Left cardiac atrium (tissue), 4 donors: ENCODE data around the gene ESPN. TPM values are rescaled to one million over a fixed set of nuclear protein-coding genes. Genes with fewer than 3 reads are reported as not detected.

Experiments used
- ATAC-seq, 2 donors: fragments of 200-7000 bp; cut with Tn5 transposase; one replicate each; pipeline ENCODE4 v1.9.1; 2020; ENCODE audit warnings: mild to moderate bottlenecking in 2 of 2, moderate library complexity in 2 of 2
- DNase-seq: peaks from one replicate; pipeline ENCODE4 v3.0.0-alpha.2; 2020
- intact Hi-C, 2 donors: fragments of 100-400 bp; cut with DNase I; formaldehyde crosslinking; loops; one replicate each; pipeline versions ENCODE4 v1.14.1 to v1.15.1; 2022 to 2023
- total RNA-seq, 2 donors: library from RNA; stranded (reverse); fragmentation: NEBNext Ultra II Directional; extraction: Animal tissue kit (Norgen Biotek cat#: 25700); gene quantifications; one replicate each; pipeline ENCODE4 v1.2.1, GENCODE V29; 2021
- donor health status: DM: no; HTN: yes; CAD: no.
- donor health status: DM: no; HTN: yes; CAD: no; lungs with severe emphysema.
- donor health status: DM: yes; HTN: yes; CAD: no.
- donor health status: Dilated cardiomyopathy.

Gene ESPN
- total RNA-seq, 2 donors from 2014 or later: 0.42 to 0.44 TPM

DNA sequence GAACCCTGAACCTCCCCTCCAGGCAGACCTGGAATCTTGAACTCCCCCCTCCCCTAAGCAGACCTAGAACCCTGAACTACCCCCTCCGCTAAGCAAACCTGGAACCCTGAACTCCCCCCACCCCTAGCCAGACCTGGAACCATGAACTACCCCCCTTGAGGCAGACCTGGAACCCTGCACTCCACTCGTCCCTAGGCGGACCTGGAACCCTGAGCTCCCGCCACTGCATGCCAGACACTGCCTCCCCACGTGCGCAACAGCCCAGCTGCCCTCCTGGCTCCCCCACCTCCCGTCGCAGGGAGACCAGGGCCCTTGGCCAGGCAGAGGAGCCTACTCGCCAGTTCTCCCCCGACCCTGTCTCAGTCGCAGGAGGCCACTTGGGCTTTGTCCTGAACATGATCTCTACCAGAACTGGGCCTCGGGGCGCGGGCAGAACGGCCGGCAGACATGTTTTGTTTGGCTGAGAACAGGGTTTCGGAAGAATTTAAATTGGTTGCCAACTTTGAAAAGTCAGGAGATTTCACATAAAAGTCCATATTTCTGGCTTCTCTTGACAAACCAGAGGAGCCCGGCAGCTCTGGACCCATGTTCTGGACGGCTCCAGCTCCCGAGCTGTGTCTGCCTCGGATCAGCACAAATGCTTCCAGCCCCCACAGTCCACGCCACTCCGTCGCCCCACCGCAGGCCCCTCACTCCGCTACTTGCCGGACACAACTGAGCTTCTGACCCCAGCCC, 76.1 kb downstream of the ESPN start:
- intact Hi-C loops: no loop called here
- DNase-seq: no peak
- peak in 1 of 2 donors; percentile 45 for ATAC-seq

GRCh38 chr1:6501279-6501813, 76.8 kb downstream of the ESPN start:
- DNase-seq (no peak), ATAC-seq (no peak)
- intact Hi-C loops: no loop called here

GRCh38 chr1:6502000-6502891, 77.7 kb downstream of the ESPN start:
- DNase-seq (peak; percentile 76), ATAC-seq (peak; percentile 64 to 75)
- intact Hi-C loops: no loop called here

DNA sequence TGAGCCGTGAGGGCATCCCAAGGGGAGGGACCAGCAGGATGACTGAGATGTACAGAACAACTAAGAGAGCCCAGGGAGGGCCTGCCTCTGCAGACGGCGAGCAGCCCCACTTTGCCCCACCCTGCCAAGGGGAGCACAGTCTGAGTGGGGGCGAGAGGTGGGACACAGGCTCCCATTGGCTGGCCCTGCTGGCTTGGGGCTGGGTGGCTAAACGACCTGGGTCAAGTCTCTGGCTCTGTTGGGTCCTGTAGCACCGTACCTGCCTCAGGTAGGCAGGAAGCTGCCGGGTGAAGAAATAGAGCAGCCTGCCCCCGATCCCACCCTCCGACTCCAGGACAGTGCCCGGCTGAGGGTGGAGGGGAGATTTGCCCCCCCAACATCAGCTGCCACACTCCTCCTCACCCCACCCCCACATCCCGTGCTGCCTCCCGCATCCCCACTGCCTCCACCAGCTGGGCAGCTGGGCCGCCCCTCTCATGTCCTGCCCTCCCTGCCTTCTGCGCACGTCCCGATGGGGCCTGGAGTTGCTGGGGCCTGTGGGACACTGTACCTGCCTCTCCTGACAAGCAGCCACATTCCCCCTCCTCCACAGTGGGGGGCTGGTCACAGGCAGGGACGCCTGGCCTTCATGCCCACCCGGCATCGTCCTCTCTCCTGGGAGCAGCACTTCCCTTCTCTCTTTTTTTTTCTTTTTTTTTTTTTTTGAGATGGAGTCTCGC, 79.5 kb downstream of the ESPN start:
- intact Hi-C loops: no loop called here
- no peak for DNase-seq

DNA sequence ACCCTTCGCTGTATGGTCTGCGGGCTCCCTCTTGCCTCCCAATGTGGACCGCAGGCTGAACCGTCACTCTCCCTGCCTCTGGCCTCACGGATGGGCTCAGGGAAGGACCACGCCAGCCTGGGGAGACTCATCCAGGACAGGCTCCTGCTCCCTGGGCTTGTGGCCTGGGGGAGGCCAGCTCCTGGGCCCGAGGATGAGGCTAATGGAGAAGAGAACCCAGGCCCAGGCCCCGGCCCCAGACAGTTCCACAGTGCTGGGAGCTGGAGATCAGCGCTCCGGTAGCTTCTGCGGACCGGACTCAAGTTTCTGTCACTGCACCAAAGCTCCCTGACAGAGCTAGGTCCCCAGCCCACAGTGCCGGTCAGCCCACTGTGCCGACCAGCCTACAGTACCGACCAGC, 80.3 kb downstream of the ESPN start:
- DNase-seq: no peak

More for the DNA sequence above, 79.5 kb downstream of the ESPN start:
- no peak for ATAC-seq

DNA sequence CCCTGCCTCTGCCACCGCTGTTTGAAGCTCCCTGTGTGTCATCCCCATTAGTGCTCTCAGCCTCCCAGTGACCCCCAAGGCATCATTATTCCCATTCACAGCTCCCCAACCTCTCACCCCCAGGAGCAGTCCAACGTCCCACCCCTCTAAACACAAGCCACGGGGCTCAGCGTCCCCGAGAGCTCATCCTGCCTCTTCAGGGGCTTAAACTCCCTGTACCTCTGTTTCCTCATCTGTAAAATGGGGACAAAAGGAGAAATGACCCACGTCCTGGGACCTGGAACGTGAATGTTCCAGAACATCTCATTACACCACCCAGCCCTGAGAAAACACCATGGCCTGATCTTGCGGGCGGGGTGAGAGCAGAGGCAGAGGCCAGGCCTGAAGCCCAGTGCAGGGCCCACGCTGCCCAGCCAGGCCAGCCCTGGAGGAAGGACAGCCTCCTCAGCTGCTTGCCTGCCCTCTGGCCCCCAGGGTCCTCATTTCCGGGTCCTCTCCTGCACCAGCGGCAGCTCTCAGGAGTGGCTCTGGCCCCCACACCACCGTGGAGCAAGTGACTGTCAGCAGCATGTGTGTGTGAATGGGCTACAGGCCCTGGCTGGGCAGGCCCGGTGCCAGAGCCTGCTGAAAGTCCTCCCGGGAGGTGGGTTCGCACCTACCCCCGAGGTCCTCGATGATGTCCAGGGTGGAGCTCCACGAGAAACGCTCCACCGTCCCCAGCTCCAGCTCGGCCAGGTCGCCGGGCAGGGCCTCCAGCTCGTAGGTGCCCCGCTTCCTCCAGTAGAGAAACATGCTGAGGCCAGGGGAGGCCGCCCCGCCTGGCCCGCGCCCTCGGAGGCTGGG, 81.0 kb downstream of the ESPN start:
- DNase-seq: no peak
- no peak for ATAC-seq
- intact Hi-C loops: no loop called here

More for the DNA sequence above, 80.3 kb downstream of the ESPN start:
- intact Hi-C loops: no loop called here
- ATAC-seq: no peak

GRCh38 chr1:6506210-6507036, 81.8 kb downstream of the ESPN start:
- DNase-seq (no peak), ATAC-seq (no peak)
- intact Hi-C loops: no loop called here

DNA sequence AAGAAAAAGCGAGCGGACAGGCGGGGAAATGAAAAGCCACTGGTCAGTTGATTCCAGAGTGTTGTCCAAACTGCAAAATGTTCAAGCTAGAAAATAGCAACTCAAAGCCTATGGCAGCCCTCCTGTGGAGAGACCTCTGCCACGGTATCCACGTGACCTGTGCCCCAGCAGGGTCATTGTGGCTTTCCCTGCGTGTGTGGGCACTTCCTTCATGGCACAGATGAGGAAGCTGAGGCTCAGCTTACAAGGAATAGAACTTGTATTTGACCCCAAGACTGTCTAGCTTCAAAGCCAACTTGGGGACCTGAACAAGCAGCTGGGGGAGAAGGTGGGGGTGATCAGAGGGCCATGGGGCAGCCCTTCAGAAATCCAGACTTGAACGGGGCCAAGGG, 82.5 kb downstream of the ESPN start:
- intact Hi-C loops: no loop called here
- ATAC-seq (no peak), DNase-seq (no peak)

- DNase-seq (no peak), ATAC-seq (peak in 1 of 2 donors; percentile 30)
- intact Hi-C loops: no loop called here
Observed at GRCh38 chr1:6507461-6507911, 82.9 kb downstream of the ESPN start.

DNA sequence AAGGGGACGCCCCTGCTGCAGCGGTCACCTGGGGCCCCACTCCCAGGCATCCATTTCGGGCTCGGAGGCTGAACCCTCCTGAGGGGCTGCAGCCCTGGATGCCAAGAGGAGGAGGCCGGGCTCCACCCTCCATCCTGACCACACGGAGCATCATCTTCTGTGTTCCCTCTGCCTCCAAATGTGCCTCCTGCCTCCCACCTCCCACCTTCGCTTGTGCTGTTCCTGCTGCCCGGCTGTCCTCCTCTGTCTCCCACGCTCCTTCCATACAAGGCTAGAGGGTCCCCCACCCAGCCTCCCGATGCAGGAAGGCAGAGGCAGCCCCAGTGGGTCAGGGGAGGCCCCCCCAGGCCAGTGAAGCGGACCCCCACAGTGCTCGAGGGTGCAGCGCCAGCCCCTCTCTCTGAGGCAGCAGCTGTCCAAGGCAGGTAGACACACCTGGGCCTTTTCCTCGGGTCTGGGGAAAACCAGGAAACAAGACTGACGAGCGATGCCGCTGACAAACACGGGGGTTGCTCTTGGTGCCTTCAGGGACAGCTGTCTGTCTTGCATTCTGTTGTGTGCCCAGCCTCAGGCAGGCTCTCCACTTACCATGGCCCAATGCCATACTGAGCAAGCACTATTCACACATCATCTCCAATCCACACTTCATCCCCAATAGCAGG, 83.7 kb downstream of the ESPN start:
- intact Hi-C loops: no loop called here
- DNase-seq (no peak), ATAC-seq (no peak)

DNA sequence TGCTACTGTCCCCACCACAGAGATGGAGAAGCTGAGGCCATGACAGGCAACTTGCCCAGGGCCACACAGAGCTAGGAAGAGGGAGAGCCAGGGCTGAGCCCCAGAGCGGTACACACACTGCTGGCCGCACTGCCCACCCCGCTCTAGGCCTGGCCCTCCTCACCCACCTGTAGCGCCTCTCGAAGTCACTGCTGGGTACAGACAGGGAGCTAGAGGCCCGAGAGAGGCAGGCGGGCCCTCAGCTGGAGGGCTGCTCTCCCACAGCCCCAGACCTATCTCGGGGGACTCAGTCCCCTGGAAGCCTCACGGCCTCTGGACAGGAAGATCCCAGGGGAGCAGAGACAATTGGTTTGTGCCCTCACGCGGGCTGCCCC, 84.2 kb downstream of the ESPN start:
- DNase-seq (no peak), ATAC-seq (no peak)
- intact Hi-C loops: no loop called here

- ATAC-seq (peak in 1 of 2 donors; percentile 15), DNase-seq (no peak)
- intact Hi-C loops: no loop called here
Observed at GRCh38 chr1:6509220-6509918, 84.8 kb downstream of the ESPN start.

DNA sequence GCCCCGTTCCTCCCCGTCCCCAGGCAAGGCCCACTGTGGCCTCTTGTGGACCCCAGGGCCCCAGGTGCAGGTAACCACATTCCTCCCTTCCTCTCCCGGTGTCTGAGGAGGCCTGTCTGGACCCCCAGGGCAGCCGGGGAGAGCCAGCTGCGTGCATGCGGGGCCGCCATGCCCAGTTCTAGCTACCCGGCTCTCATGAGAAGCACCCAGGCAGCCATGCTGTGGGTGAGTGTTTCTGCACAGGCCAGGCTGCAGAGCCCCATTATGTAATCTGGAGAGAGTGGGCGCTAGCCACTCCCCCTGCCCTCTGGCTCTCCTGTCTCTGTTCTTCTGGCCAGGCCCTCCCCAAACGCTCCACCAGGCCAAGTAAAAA, 85.3 kb downstream of the ESPN start:
- peak; percentile 36 to 74 for ATAC-seq
- intact Hi-C loops: no loop called here
- no peak for DNase-seq

DNA sequence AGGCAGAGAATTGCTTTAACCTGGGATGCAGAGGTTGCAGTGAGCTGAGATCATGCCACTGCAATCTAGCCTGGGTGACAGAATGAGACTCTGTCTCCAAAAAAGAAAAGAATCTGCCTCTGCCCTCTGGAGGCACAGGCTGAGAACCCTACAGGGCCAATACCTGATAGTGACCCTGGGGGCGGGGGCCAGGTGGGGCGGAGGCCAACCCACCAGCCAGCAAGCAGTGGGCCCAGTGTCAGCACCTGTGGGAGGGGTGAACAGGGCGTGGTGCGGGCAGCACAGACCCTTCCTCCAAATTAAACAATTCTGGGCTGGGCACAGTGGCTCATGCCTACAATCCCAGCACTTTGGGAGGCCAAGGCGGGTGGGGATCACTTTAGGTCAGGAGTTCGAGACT, 85.9 kb downstream of the ESPN start:
- intact Hi-C loops: no loop called here
- ATAC-seq (no peak), DNase-seq (no peak)
